Erythroblast (primary cell): Measurements from ENCODE around the gene MED15.

Experiments
- GATA1 ChIP-seq: IDR thresholded peaks from 2 replicates; pipeline ENCODE4 v1.6.1; 2011; ENCODE audit warnings: low read depth, mild to moderate bottlenecking, control low read depth, low read length, moderate library complexity
- POLR2A ChIP-seq: IDR thresholded peaks from 2 replicates; pipeline ENCODE4 v1.6.1; 2011; ENCODE audit warnings: mild to moderate bottlenecking, low read length

DNA sequence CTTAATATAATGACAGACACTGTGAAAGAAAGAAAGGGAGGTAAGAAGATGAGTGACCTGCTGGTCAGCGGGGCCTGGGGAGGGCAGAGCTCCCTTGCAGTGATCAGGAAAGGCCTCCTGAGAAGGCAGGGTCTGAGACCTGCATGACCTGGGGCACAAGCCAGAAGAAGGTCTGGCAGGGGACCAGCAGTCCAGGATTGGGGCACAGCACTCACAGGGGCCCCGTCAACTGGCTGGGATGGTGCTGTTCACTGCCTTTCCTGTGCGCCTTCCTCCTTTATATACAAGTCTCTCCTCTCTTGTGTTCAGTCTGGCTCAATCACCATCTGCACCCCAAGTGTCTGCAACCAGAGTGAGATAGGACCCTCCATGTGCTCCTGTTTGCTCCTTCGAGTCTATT is 47.5 kb upstream of the MED15 start:
- TF ChIP-seq POLR2A (no peak), GATA1 (no peak)
